CD1c-positive myeloid dendritic cell (primary cell): ENCODE results near the gene PBX3.

Source experiments
- DNase-seq: peaks from one replicate; pipeline ENCODE4 v3.0.0-alpha.2; 2016; ENCODE audit errors: extremely low spot score

PBX3 gene

DNA sequence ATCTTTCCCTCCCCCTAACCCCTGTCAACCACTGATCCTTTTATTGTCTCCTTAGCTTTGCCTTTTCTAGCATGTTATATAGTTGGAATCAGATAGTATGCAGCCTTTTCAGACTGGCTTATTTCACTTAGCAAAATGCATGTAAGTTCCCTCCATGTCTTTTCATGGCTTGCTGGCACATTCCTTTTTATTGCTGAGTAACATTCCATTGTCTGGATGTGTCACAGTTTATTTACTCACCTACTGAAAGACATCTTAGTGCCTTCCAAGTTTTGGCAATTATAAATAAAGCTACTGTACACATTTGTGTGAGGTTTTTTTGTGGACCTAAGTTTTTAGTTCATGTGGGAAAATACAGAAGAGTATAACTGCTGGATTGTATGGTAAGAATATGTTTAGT, 230.1 kb downstream of the PBX3 start:
- no peak for DNase-seq

- DNase-seq: no peak
Observed at GRCh38 chr9:125979383-125979782, 232.2 kb downstream of the PBX3 start.

DNA sequence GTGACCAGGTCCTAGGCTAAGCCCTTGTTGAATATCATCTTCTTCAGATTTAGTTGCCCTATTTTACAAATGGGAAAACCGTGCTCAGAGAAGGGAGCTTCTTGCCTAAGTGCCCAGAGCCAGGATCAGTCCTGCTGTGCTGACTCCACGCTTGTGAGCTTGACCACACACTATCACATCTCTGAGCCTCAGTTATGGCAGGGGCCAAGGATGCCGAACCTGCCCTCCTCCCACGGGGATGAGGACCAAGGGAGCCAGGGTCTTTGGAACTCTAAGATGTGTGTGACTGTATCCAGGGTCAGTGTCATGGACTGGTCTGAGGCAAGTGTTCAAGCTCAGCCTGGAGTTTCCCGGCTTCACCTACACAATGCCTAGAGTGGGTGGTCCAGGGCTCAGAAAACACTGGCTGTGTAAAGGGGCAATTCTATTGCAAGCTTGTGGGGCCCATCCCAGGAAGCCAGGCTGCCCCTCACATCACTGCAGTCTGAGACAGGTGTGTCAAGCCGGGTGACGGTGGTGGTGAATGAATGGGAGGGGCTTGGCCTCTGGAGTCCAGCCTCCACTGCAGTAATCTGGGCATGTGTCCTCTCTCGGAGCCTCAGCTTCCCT, 235.7 kb downstream of the PBX3 start:
- DNase-seq: no peak

DNA sequence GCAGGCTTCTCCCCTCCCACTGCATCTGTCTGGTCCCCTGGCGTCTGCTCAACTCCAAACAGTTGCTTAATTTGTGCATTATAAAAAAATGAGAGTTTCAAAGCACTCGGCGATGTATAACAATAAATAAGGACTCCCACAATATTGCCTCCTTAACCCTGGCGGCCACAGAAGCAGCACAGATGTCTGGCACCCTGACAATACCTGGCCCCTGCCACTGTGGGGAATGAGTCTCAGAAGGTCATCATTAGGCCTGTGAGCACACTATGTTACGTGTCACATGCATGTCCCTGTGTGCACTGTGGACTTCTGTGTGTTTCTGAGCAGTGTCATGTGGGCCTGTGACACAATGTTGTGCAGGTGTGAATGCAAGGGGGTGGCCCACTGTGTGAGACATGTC, 236.5 kb downstream of the PBX3 start:
- DNase-seq: no peak

- no peak for DNase-seq
Observed at GRCh38 chr9:125984461-125984860, 237.3 kb downstream of the PBX3 start.

DNA sequence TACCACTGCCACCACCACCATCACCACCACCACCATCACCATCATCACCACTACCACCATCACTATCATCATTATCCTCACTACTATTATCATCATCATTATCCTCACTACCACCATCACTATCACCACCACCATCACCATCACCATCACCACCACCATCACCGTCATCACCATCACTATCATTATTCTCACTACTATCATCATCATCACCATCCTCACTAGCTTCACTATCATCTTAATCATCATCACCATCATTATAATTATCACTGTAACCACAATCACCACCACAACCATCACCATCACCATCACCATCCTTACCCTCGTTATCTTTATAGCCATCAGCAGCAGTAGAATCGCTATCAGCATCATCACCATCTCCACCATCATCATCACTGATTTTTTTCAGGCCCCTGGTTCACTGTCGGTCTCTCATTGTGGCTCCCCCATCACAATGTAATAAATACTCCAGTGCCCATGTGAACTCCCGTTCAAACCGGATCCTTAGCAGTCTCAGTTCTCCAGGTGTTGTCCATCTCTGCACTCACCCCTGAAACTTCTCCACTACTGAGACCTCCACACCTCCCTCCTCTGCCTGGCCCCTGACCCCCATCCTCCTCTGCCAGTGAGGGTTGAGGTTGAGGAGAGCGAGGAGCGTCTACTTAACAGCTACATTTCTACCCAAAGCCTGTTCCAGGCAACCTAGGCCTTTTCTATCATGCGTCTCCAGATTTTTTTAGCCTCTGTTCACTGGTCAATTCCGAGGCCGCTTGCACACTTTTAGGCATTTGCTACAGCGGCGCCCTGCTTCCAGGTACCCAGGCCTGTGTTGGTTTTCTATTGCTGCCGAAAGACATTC, 238.2 kb downstream of the PBX3 start:
- DNase-seq: no peak

DNA sequence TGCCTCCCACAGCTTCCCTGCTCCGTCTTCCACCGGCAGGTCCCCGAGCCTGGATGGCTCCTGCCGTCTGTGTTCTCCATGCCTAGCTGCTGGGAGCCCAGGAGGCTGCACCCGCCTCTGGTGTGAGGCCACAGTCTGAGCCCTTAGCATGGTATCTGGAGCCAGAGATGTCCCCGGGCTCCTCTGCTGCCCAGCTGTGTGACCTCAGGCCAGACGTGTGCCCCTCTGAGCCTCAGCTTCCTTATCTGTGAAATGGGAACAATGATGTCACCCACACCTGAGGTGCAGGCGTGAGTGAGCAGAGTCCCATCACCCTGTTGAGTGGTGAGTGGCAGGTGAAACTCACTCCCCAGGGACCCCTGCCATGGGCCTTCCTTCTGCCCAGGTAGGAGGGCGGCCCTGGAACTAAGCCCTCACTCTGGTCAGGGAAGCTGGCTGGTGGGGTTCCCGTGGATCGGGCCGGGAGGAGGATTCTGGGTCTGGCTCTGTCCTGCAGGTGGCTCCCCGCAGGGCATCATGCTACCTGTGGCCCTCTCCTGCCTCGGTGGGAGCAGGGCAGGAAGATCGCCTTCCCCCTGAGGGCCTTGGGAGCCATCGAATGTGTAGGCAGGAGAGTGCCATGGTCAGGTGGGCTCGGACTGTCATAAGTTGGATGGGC, 239.0 kb downstream of the PBX3 start:
- no peak for DNase-seq

- no peak for DNase-seq
Observed at GRCh38 chr9:125986966-125987365, 239.8 kb downstream of the PBX3 start.

DNA sequence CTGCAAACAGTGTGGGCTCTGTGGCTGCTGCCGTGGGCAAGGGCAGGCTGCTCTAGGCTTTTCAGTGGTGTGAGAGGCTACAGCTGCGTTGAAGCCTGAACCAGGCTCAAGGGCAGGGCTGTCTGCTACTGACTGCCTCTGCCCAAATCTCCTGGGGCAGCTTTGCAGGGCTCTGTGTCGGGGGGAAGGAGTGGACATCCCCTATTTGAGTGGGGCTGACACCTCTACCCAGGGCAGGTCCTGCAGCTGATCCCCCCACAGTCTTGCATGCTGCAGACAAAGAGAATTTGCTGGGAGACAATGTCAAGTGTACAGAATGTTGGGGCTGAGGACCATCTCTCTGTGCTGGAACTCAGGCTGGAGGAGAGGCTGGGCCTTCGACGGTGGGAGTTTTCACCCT, 240.2 kb downstream of the PBX3 start:
- no peak for DNase-seq

GRCh38 chr9:125988479-125989050, 241.4 kb downstream of the PBX3 start:
- DNase-seq: no peak

- DNase-seq: no peak
Observed at GRCh38 chr9:125989090-125989501, 241.9 kb downstream of the PBX3 start.

DNA sequence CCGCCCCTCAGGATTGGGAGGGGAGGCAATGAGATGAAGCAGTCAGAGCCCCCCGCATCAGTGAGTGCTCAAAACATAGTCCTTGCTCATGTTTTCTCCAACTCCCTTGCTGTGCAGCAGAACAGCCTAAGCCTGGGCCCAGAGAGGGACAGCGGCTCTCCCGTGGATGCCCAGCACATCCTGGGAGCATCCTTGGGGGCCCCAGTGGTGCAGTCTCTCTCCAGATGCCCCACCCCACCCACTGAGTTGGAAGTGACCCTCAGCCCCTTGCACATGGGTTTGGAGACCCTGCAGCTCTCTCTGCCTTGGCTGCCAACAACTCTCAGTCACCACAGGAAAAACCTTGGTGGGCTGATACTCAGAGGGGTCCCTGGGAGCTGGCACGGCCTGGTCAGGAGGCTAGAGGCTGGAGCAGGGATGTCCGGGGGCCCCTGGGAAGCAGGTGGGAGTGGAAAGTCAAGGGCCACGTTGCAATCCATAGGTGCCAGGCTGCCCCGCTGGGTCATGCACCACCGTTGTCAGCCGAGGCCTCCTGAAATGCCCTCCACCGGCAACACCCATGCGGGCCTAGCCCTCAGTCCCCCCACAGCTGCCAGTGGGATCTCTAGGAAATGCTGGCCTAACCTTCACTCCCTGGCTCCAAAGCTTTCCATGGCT, 242.5 kb downstream of the PBX3 start:
- DNase-seq: no peak

- no peak for DNase-seq
Observed at GRCh38 chr9:125990186-125990792, 243.1 kb downstream of the PBX3 start.

- DNase-seq: no peak
Observed at GRCh38 chr9:125990793-125991220, 243.6 kb downstream of the PBX3 start.

DNA sequence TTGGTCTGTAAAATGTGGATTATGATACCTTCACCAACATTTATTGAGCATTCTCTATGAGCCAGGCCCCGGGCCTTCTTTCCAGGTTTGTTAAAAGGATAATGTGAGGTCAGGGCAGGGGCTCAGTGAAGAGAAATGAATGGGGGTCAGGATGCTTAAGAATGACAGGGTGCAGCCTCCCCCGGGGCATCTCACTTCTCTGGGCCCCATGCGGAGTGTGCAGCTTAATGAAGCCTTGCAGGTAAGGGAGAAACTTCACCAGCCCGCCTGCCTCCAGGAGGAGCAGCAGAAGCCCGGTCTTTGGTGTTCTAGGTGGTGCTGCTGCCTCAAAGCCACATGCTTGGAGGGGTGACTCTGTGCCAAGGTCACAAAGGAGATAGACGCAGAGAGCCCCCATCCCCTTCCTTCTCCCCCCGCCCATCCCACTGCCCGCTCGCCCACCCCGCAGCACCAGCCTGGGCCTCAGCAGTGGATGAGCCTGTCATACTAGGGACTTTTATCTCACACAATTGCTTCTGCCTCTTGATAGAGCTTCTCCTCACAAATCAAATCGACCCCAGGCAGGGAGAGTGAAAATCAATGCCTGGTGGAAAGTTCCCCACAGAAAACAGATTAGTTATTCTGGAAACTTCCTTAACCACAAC, 244.8 kb downstream of the PBX3 start:
- no peak for DNase-seq

DNA sequence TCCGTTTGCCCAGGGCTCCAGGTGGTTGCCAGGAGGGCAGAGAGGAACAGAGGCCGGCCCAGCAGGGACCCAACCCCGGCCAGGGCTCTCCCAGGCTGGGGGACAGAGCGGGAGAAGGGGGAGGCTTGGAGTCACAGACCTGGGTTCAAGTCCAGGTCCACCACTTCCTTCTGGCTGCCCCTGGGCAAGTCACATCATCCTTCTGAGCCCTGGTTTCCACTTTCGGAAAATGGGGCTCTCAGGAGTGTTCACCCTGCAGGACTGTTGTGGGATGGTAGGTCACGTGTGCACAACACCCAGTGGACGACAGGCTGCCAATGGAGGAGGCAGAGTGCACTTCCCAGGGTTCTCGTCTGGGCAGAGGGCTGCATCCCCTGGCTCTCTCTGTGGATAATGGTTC, 245.4 kb downstream of the PBX3 start:
- DNase-seq: no peak

- no peak for DNase-seq
Observed at GRCh38 chr9:125993466-125993865, 246.3 kb downstream of the PBX3 start.

DNA sequence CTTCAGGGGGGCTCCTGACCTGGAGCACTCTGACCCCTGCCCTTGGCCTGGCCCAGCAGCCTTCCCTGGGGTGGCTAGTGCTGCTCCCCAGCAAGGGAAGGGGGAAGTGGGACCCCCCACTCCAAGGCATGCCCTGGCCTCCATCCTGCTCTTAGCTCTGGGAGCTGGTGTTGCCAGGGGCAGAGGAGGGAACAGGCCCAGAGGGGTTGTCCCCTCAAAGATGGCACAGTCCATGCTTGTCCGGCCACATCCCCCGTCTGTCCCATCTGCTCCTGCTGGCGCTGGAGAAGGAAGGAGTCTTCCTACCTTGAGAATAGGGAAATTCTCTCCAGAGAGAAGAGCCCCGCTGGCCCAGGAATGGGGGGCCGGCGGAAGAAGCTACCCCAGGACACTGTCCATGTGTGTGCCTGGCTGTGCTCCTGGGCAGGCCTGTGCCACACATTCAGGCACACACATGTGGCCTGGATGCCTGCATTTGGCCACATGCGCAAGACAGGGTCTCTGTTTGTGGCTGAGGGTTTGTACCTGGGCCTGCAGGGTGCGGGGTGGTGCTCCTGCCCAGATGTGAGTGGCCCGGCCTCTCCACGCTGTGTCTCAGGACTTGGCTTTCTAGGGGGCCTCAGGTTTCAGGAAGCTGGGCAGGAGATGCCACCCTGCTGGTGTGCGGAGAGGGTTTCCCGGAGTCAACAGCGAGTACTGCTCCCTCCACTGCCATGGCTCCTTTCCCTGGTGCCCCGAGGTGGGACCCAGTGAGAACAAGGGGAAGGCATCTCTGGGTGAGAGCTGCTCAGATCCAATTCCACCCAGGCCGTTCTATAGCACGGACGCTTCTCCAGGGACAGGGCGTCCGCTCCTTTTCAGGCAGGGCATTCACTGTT, 247.1 kb downstream of the PBX3 start:
- DNase-seq: no peak

GRCh38 chr9:125995006-125995405, 247.8 kb downstream of the PBX3 start:
- no peak for DNase-seq

DNA sequence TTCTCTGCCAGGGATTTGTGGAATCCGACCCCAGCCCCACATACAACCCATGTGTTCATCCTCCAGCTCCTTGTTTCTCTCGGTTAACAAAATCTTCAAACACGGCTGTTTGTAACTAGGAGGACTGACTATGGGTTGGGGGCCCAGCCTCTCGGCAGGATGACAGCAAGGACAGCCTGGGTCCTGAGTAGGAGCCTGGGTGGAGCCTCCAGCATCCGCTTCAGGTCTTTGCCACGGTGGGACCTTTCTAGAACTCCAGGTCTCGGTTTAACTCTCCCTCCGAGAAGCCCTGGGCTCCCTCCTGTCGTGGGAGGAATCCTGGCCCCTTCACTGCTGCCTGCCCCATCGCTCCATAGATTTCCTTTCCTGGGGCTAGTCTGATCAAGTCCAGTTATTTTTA, 248.5 kb downstream of the PBX3 start:
- DNase-seq: no peak
